H9 (cell line): Measurements from ENCODE around the gene N4BP2. TPM values are rescaled to one million over a fixed set of nuclear protein-coding genes. Genes with fewer than 3 reads are reported as not detected.

Experiments used
- DNase-seq: peaks from one replicate; pipeline ENCODE4 v3.0.0-alpha.2; 2017
- H2AFZ ChIP-seq: one replicate; pipeline ENCODE4 v1.6.1; 2013; ENCODE audit warnings: mild to moderate bottlenecking, low read length, control low read depth, moderate library complexity
- H2AK5ac ChIP-seq: 2 replicates; pipeline ENCODE4 v1.6.1; 2013; ENCODE audit warnings: low read length, control low read depth, mixed read lengths; ENCODE audit not compliant: insufficient read length
- H2BK120ac ChIP-seq: one replicate; pipeline ENCODE4 v1.6.1; 2013; ENCODE audit warnings: low read depth, mild to moderate bottlenecking, low read length, control low read depth, inconsistent platforms; ENCODE audit not compliant: poor library complexity, severe bottlenecking
- H2BK12ac ChIP-seq: 2 replicates; pipeline ENCODE4 v1.6.1; 2013; ENCODE audit warnings: low read length, control low read depth, mixed read lengths, low read depth; ENCODE audit not compliant: insufficient read length
- H2BK15ac ChIP-seq: 2 replicates; pipeline ENCODE4 v1.6.1; 2013; ENCODE audit warnings: low read depth, low read length, control low read depth
- H2BK20ac ChIP-seq: one replicate; pipeline ENCODE4 v1.6.1; 2013; ENCODE audit warnings: low read depth, mild to moderate bottlenecking, low read length, control low read depth, inconsistent platforms; ENCODE audit not compliant: poor library complexity, severe bottlenecking
- H2BK5ac ChIP-seq: 2 replicates; pipeline ENCODE4 v1.6.1; 2013; ENCODE audit warnings: low read length, control low read depth, mixed read lengths; ENCODE audit not compliant: insufficient read length
- H3K14ac ChIP-seq: 2 replicates; pipeline ENCODE4 v1.6.1; 2013; ENCODE audit warnings: low read length, control low read depth; ENCODE audit not compliant: insufficient read depth
- H3K18ac ChIP-seq: 2 replicates; pipeline ENCODE4 v1.6.1; 2013; ENCODE audit warnings: low read depth, mild to moderate bottlenecking, mixed read lengths, low read length, control low read depth; ENCODE audit not compliant: insufficient read length
- H3K23ac ChIP-seq: 2 replicates; pipeline ENCODE4 v1.6.1; 2013; ENCODE audit warnings: low read length, control low read depth, mixed read lengths, low read depth; ENCODE audit not compliant: insufficient read length
- H3K23me2 ChIP-seq: 2 replicates; pipeline ENCODE4 v1.6.1; 2013; ENCODE audit warnings: low read depth, mild to moderate bottlenecking, mixed read lengths, low read length, control low read depth; ENCODE audit not compliant: insufficient read length, poor library complexity, severe bottlenecking
- H3K27ac ChIP-seq: 2 replicates; pipeline ENCODE4 v1.5.1; 2013; ENCODE audit warnings: low read length, control low read depth, mixed read lengths, low read depth; ENCODE audit not compliant: insufficient read length
- H3K27me3 ChIP-seq: 2 replicates; pipeline ENCODE4 v1.6.1; 2013; ENCODE audit warnings: low read length, control low read depth, inconsistent platforms; ENCODE audit not compliant: insufficient read depth
- H3K4ac ChIP-seq: 2 replicates; pipeline ENCODE4 v1.6.1; 2013; ENCODE audit warnings: low read depth, mild to moderate bottlenecking, control low read depth, inconsistent platforms, low read length, moderate library complexity
- H3K4me1 ChIP-seq: 2 replicates; pipeline ENCODE4 v1.6.1; 2013; ENCODE audit warnings: low read length, control low read depth, inconsistent platforms; ENCODE audit not compliant: insufficient read depth
- H3K4me2 ChIP-seq: 2 replicates; pipeline ENCODE4 v1.6.1; 2013; ENCODE audit warnings: low read length, control low read depth, mixed read lengths; ENCODE audit not compliant: insufficient read length, insufficient read depth
- H3K56ac ChIP-seq: 2 replicates; pipeline ENCODE4 v1.6.1; 2013; ENCODE audit warnings: low read depth, mild to moderate bottlenecking, mixed read lengths, low read length, control low read depth; ENCODE audit not compliant: insufficient read length
- H3K79me1 ChIP-seq: 2 replicates; pipeline ENCODE4 v1.6.1; 2013; ENCODE audit warnings: low read depth, mild to moderate bottlenecking, moderate library complexity, low read length, control low read depth, inconsistent platforms; ENCODE audit not compliant: insufficient read depth, poor library complexity, severe bottlenecking
- H3K79me2 ChIP-seq: 2 replicates; pipeline ENCODE4 v1.6.1; 2013; ENCODE audit warnings: low read length, control low read depth, inconsistent platforms; ENCODE audit not compliant: insufficient read depth
- H3K9ac ChIP-seq: 2 replicates; pipeline ENCODE4 v1.6.1; 2013; ENCODE audit warnings: low read length, control low read depth, mixed read lengths; ENCODE audit not compliant: insufficient read length; ENCODE audit errors: extremely low read depth
- H3K9me3 ChIP-seq: one replicate; pipeline ENCODE4 v1.6.1; 2013; ENCODE audit warnings: low read depth, low read length, inconsistent platforms; ENCODE audit not compliant: control insufficient read depth
- H3T11ph ChIP-seq: one replicate; pipeline ENCODE4 v1.6.1; 2013; ENCODE audit warnings: mild to moderate bottlenecking, low read length, control low read depth, inconsistent platforms
- H4K20me1 ChIP-seq: one replicate; pipeline ENCODE4 v1.6.1; 2013; ENCODE audit not compliant: control insufficient read depth, insufficient read length, insufficient read depth
- H4K5ac ChIP-seq: 2 replicates; pipeline ENCODE4 v1.6.1; 2013; ENCODE audit warnings: low read depth, mild to moderate bottlenecking, mixed read lengths, low read length, control low read depth; ENCODE audit not compliant: insufficient read length
- H4K8ac ChIP-seq: replicated peaks from 2 replicates; pipeline ENCODE4 v1.6.1; 2013; ENCODE audit warnings: low read length, control low read depth, mixed read lengths, low read depth; ENCODE audit not compliant: insufficient read length
- H4K91ac ChIP-seq: 2 replicates; pipeline ENCODE4 v1.6.1; 2013; ENCODE audit warnings: low read depth, mild to moderate bottlenecking, moderate library complexity, mixed read lengths, low read length, control low read depth; ENCODE audit not compliant: insufficient read length
- H3K27ac Mint-ChIP-seq, 3 experiments: 2 replicates in 2 of 3; 3 replicates in 1 of 3; pipeline ENCODE4 v1.8.0; 2020 to 2021; ENCODE audit warnings: mixed read lengths in 3 of 3, mild to moderate bottlenecking in 1 of 3, moderate library complexity in 1 of 3
- H3K27me3 Mint-ChIP-seq: 2 replicates; pipeline ENCODE4 v1.8.0; 2021; ENCODE audit warnings: low read depth, mild to moderate bottlenecking, moderate library complexity, mixed read lengths
- H3K36me3 Mint-ChIP-seq, 3 experiments: 2 replicates in 2 of 3; 3 replicates in 1 of 3; pipeline ENCODE4 v1.8.0; 2020 to 2021; ENCODE audit warnings: low read depth in 3 of 3, mixed read lengths in 3 of 3; ENCODE audit not compliant: insufficient read depth in 1 of 3
- H3K4me1 Mint-ChIP-seq, 2 experiments: 2 replicates each; pipeline ENCODE4 v1.8.0; 2020; ENCODE audit warnings: mixed read lengths in 2 of 2
- H3K4me3 Mint-ChIP-seq, 2 experiments: 2 replicates in 1 of 2; 3 replicates in 1 of 2; pipeline ENCODE4 v1.8.0; 2020 to 2021; ENCODE audit warnings: mild to moderate bottlenecking in 2 of 2, mixed read lengths in 2 of 2, moderate library complexity in 1 of 2
- H3K9me3 Mint-ChIP-seq, 2 experiments: 2 replicates in 1 of 2; 3 replicates in 1 of 2; pipeline ENCODE4 v1.8.0; 2020; ENCODE audit warnings: mild to moderate bottlenecking in 2 of 2, mixed read lengths in 2 of 2, moderate library complexity in 1 of 2
- WGBS: extraction: QIAGEN DNeasy Blood & Tissue Kit; methylation state at CpG from one replicate; pipeline ENCODE4 v1.1.7; 2013; ENCODE audit warnings: missing lambda C conversion rate, low lambda C conversion rate, mixed read lengths; ENCODE audit not compliant: insufficient read length; ENCODE audit errors: extremely low coverage; 5-methylcytosine and 5-hydroxymethylcytosine counted together
- total RNA-seq: library from RNA; stranded (reverse); gene quantifications from 2 replicates; pipeline ENCODE4 v1.2.1, GENCODE V29; 2021
- TF ChIP-seq, protein P1 (sequence below): fragments of 200-600 bp; sonication (generic); conservative IDR thresholded peaks from 3 replicates; pipeline ENCODE4 v1.8.0; 2021; ENCODE audit warnings: antibody characterized with exemption, mild to moderate bottlenecking

N4BP2 gene
- total RNA-seq, 1 experiment from 2014 or later: 35.0 TPM

DNA sequence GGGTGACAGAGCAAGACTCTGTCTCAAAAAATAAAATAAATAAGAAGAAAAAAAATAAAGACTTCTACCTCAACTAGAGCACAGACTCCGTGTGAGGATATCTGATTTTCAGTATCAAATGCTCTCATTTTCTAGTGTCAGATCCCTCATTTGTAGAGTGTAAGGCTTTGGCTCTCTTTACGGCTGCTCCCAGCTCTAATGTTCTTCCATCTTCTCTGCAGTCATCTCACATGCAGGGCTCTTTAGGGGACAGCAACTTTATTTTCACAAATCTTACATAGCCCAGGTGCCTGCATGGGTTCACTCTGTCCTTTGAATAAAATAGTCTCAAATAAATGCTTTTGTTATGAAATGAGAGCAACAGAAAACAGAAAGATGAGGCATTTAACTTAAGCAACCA, 120.9 kb downstream of the N4BP2 start:
- H3K9me3 Mint-ChIP-seq: no peaks in the 10 kb centered on the region
- H4K91ac ChIP-seq: no peak overlapping the region
- no peak overlapping the region for H2BK15ac ChIP-seq
- no peak overlapping the region for H3T11ph ChIP-seq
- no peak overlapping the region for H3K4me2 ChIP-seq
- H3K14ac ChIP-seq: no peak overlapping the region
- H3K4me1 Mint-ChIP-seq: peaks cover 20 to 25% of the 10 kb centered on the region in 2 experiments
- no peak overlapping the region for H4K8ac ChIP-seq
- no peak overlapping the region for H2BK5ac ChIP-seq
- no peak overlapping the region for H3K27ac Mint-ChIP-seq
- no peak overlapping the region for H2BK120ac ChIP-seq
- no peak overlapping the region for H3K4ac ChIP-seq
- H3K4me1 ChIP-seq: no peaks in the 10 kb centered on the region
- no peak overlapping the region for H3K23ac ChIP-seq
- H4K20me1 ChIP-seq: no peaks in the 10 kb centered on the region
- no peak overlapping the region for H3K9ac ChIP-seq
- no peak overlapping the region for H2AFZ ChIP-seq
- no peak overlapping the region for H3K4me3 Mint-ChIP-seq
- no peaks in the 10 kb centered on the region for H3K9me3 ChIP-seq
- no peak overlapping the region for H3K27ac ChIP-seq
- H3K27me3 ChIP-seq: no peaks in the 10 kb centered on the region
- no peaks in the 10 kb centered on the region for H3K79me2 ChIP-seq
- no peak overlapping the region for H2BK20ac ChIP-seq
- DNase-seq: no peak
- no peak overlapping the region for H2AK5ac ChIP-seq
- H2BK12ac ChIP-seq: no peak overlapping the region
- TF ChIP-seq, protein P1, sequence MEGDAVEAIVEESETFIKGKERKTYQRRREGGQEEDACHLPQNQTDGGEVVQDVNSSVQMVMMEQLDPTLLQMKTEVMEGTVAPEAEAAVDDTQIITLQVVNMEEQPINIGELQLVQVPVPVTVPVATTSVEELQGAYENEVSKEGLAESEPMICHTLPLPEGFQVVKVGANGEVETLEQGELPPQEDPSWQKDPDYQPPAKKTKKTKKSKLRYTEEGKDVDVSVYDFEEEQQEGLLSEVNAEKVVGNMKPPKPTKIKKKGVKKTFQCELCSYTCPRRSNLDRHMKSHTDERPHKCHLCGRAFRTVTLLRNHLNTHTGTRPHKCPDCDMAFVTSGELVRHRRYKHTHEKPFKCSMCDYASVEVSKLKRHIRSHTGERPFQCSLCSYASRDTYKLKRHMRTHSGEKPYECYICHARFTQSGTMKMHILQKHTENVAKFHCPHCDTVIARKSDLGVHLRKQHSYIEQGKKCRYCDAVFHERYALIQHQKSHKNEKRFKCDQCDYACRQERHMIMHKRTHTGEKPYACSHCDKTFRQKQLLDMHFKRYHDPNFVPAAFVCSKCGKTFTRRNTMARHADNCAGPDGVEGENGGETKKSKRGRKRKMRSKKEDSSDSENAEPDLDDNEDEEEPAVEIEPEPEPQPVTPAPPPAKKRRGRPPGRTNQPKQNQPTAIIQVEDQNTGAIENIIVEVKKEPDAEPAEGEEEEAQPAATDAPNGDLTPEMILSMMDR: no peak
- H3K79me1 ChIP-seq: no peaks in the 10 kb centered on the region
- no peaks in the 10 kb centered on the region for H3K36me3 Mint-ChIP-seq
- no peaks in the 10 kb centered on the region for H3K23me2 ChIP-seq
- no CpG with 5 or more reads among the region's 2 CpGs for WGBS
- H4K5ac ChIP-seq: no peak overlapping the region
- no peaks in the 10 kb centered on the region for H3K27me3 Mint-ChIP-seq
- no peak overlapping the region for H3K18ac ChIP-seq
- H3K56ac ChIP-seq: no peak overlapping the region
